Glutamatergic neuron (in vitro differentiated cells): ENCODE results near the gene TMEM51. TPM values are rescaled to one million over a fixed set of nuclear protein-coding genes. Genes with fewer than 3 reads are reported as not detected.

Experiments used
- DNase-seq: peaks from one replicate; pipeline ENCODE4 v3.0.0; 2022
- H3K27ac Mint-ChIP-seq: one replicate; pipeline ENCODE4 v1.8.0; 2020; ENCODE audit warnings: mild to moderate bottlenecking, mixed read lengths, inconsistent platforms; ENCODE audit not compliant: unreplicated experiment
- H3K27me3 Mint-ChIP-seq: one replicate; pipeline ENCODE4 v1.8.0; 2020; ENCODE audit warnings: mild to moderate bottlenecking, moderate library complexity, mixed read lengths, inconsistent platforms; ENCODE audit not compliant: unreplicated experiment
- H3K36me3 Mint-ChIP-seq: one replicate; pipeline ENCODE4 v1.8.0; 2020; ENCODE audit warnings: mild to moderate bottlenecking, mixed read lengths, inconsistent platforms; ENCODE audit not compliant: unreplicated experiment
- H3K4me1 Mint-ChIP-seq: one replicate; pipeline ENCODE4 v1.8.0; 2020; ENCODE audit warnings: mild to moderate bottlenecking, low read depth, mixed read lengths, inconsistent platforms; ENCODE audit not compliant: unreplicated experiment
- H3K4me3 Mint-ChIP-seq: one replicate; pipeline ENCODE4 v1.8.0; 2020; ENCODE audit warnings: mild to moderate bottlenecking, mixed read lengths, inconsistent platforms; ENCODE audit not compliant: unreplicated experiment
- H3K9me3 Mint-ChIP-seq: one replicate; pipeline ENCODE4 v1.8.0; 2020; ENCODE audit warnings: mild to moderate bottlenecking, moderate library complexity, mixed read lengths, inconsistent platforms; ENCODE audit not compliant: unreplicated experiment
- total RNA-seq: library from RNA; stranded (reverse); fragmentation: NEBNext Ultra II Directional; extraction: Animal tissue kit (Norgen Biotek cat#: 25700); gene quantifications from one replicate; pipeline ENCODE4 v1.2.1, GENCODE V29; 2021; ENCODE audit not compliant: unreplicated experiment
- TF ChIP-seq, protein P1 (sequence below): fragments of 200-600 bp; sonication (generic); IDR thresholded peaks from one replicate; pipeline ENCODE4 v1.5.0; 2021; ENCODE audit not compliant: partially characterized antibody, unreplicated experiment

The TMEM51 gene
- total RNA-seq, 1 donor from 2014 or later = 3.2 TPM

DNA sequence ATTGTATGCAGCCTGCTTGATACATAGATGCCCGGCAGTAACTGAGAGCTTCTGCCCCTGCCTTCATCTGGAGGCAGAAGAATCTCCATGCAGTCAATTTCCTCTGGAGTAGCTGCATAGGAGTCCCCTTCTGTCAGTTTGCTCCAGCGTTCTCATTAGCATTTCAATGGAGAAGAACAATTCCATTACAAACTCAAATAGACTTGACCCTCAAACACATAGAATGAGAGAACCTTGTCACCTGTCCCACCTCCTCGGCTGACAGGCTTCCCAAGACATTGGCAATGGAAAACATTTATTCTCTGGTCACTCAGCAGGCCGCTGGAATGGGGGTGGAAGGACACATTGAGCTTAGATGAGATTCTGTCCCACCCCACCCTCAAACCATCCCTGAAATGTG, 45.6 kb upstream of the TMEM51 start:
- no peak for DNase-seq
- H3K4me3 Mint-ChIP-seq = no peak overlapping the region
- TF ChIP-seq, protein P1, sequence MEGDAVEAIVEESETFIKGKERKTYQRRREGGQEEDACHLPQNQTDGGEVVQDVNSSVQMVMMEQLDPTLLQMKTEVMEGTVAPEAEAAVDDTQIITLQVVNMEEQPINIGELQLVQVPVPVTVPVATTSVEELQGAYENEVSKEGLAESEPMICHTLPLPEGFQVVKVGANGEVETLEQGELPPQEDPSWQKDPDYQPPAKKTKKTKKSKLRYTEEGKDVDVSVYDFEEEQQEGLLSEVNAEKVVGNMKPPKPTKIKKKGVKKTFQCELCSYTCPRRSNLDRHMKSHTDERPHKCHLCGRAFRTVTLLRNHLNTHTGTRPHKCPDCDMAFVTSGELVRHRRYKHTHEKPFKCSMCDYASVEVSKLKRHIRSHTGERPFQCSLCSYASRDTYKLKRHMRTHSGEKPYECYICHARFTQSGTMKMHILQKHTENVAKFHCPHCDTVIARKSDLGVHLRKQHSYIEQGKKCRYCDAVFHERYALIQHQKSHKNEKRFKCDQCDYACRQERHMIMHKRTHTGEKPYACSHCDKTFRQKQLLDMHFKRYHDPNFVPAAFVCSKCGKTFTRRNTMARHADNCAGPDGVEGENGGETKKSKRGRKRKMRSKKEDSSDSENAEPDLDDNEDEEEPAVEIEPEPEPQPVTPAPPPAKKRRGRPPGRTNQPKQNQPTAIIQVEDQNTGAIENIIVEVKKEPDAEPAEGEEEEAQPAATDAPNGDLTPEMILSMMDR = no peak
- no peaks in the 10 kb centered on the region for H3K9me3 Mint-ChIP-seq
- H3K36me3 Mint-ChIP-seq = peaks cover 4% of the 10 kb centered on the region
- H3K27me3 Mint-ChIP-seq = peaks cover 3% of the 10 kb centered on the region
- H3K4me1 Mint-ChIP-seq = peaks cover 5% of the 10 kb centered on the region
- H3K27ac Mint-ChIP-seq = no peak overlapping the region

DNA sequence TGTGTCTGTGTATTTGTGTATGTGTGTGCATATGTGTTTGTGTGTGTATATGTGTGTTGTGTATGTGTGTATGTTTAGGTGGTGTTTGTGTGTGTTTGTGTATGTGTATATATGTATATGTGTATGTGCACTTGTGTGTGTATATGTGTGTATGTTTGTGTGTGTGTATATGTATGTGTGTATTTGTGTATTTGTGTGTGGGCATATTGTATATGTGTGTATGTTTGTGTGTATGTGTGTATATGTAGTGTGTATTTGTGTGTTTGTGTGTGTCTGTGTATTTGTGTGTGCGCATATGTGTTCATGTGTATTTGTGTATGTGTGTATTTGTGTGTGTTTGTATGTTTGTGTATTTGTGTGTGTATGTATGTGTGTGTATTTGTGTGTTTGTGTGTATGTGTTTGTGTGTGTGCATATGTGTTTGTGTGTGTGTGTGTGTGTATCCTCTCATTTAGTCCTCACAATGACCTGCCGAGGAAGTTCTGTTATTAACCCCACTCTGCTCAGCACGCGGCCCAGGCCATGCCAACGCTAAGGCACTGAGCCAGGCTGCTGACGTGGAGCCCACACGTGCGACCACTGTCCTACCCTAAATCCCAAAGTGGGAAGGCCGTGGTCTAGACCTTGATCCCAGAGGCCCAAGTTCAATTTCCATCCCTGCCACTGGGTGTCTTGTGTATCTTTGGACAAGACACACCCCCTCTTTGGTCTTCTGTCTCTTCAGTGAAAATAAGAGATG, 43.2 kb upstream of the TMEM51 start:
- no peaks in the 10 kb centered on the region for H3K9me3 Mint-ChIP-seq
- no peak overlapping the region for H3K4me3 Mint-ChIP-seq
- TF ChIP-seq, protein P1 = no peak
- peaks cover 3% of the 10 kb centered on the region for H3K27me3 Mint-ChIP-seq
- no peak overlapping the region for H3K27ac Mint-ChIP-seq
- H3K4me1 Mint-ChIP-seq = peaks cover 5% of the 10 kb centered on the region
- DNase-seq = no peak
- no peaks in the 10 kb centered on the region for H3K36me3 Mint-ChIP-seq

DNA sequence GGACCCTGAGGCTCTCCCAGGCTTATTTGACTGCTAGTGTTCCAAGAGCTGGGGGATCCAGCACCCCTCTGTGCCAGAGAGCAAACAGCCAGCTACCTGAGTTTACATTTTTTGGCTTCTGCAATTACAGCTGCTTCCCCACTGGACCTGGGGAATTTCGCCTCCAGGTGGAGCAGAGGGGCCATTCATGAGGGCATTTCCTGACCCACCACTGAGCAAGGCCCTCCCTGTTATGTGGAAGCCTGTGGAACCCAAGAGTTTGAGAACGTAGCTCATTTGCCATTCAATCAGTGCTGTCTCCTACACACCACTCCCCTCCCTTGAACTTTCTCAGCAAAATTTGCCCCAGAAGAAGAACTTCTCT, 42.7 kb upstream of the TMEM51 start:
- TF ChIP-seq, protein P1 = no peak
- H3K27ac Mint-ChIP-seq = no peak overlapping the region
- DNase-seq = no peak
- peaks cover 3% of the 10 kb centered on the region for H3K27me3 Mint-ChIP-seq
- no peaks in the 10 kb centered on the region for H3K36me3 Mint-ChIP-seq
- no peak overlapping the region for H3K4me3 Mint-ChIP-seq
- H3K4me1 Mint-ChIP-seq = peaks cover 5% of the 10 kb centered on the region
- H3K9me3 Mint-ChIP-seq = no peaks in the 10 kb centered on the region

DNA sequence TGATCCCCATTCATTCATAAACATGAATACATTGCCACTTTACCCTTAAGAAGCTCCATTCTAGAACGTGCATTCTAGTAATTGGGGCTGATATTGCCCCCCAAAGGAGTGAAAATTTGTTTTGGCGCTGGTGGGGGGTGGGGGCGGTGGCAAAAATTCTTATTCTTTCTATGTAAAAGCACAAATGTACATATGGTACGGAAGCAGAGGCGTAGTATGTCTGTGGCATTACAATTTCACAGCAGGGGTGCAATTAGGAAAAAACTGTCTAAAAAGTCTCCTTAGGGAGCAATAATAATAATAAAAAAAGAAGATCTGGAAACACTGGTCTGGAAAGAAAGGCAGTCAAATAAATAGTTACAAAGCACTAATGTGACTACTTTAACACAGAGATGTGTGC, 40.4 kb upstream of the TMEM51 start:
- DNase-seq = no peak
- Mint-ChIP-seq H3K4me3 (no peak overlapping the region), H3K9me3 (no peaks in the 10 kb centered on the region), H3K36me3 (no peaks in the 10 kb centered on the region), H3K27ac (no peak overlapping the region), H3K4me1 (peaks cover 5% of the 10 kb centered on the region), H3K27me3 (peaks cover 3% of the 10 kb centered on the region)
- TF ChIP-seq, protein P1 = no peak

DNA sequence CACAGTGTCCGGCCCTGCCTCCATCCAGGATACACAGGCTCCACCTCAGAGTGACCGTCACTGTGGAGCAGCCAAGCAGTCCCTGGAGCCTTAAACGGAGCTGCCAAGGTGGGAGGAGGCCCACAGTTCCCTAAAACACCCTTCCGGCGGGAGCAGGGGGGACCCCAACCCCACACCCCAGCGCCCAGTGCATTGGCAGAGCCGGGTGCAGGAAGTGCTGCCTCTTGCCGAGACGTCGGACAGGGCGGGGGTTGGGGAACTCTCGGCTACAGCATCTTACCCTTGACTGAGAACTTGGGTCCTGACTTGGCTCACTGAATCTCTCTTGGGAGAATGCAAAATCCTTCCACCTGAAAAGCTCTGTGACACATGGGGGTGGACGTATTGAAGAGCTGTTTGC, 38.7 kb upstream of the TMEM51 start:
- Mint-ChIP-seq H3K36me3 (no peaks in the 10 kb centered on the region), H3K27ac (no peak overlapping the region), H3K27me3 (peaks cover 7% of the 10 kb centered on the region), H3K9me3 (no peaks in the 10 kb centered on the region), H3K4me3 (no peak overlapping the region), H3K4me1 (peaks cover 5% of the 10 kb centered on the region)
- TF ChIP-seq, protein P1 = no peak
- DNase-seq = no peak
